ENCODE data around the gene NEK6. TPM values are rescaled to one million over a fixed set of nuclear protein-coding genes. Genes with fewer than 3 reads are reported as not detected.

The NEK6 gene
- total and polyA plus RNA-seq, 2 of the 8 experiments (the other 6 are each of a cell fraction or from before 2014, with no cell fraction given): 17.7 to 19.7 TPM

- DNase-seq (ENCODE audit: low read depth in 1 of 2, low spot score in 2 of 2): no peak
- no peak overlapping the region for H2BK12ac ChIP-seq (ENCODE audit: low read depth, low read length)
- no peak overlapping the region for H3K4ac ChIP-seq (replicated peaks; ENCODE audit: insufficient read length, low read depth, low read length)
- H2AK5ac ChIP-seq (ENCODE audit: low read depth, low read length): no peak overlapping the region
- 85% methylated on average over 12 of the region's 12 CpGs; no CpG with 5 or more reads in 1 of the 2 experiments for WGBS, 2 experiments (ENCODE audit: extremely low coverage in 1 of 2, insufficient coverage in 1 of 2, insufficient read length in 1 of 2, insufficient replicate concordance in 2 of 2, low coverage in 1 of 2, low lambda C conversion rate in 2 of 2, missing lambda C conversion rate in 1 of 2)
- no peaks in the 10 kb centered on the region for H3K79me2 ChIP-seq (ENCODE audit: control insufficient read depth in 1 of 2, insufficient read depth in 2 of 2, low read length in 2 of 2)
- H3K27ac ChIP-seq (ENCODE audit: low read depth, low read length): no peak overlapping the region
- H2BK5ac ChIP-seq (ENCODE audit: low read depth, low read length): no peak overlapping the region
- H4K20me1 ChIP-seq (replicated peaks in 1 of 2; ENCODE audit: control insufficient read depth in 1 of 2, insufficient read depth in 2 of 2, low read length in 2 of 2): peaks cover 0 to 2% of the 10 kb centered on the region in 2 experiments
- FAIRE-seq: no peak
- no peak overlapping the region for H3K4me3 ChIP-seq (ENCODE audit: extremely low read depth in 1 of 4, insufficient read depth in 2 of 4, low read depth in 3 of 4, low read length in 4 of 4)
- H4K91ac ChIP-seq (replicated peaks; ENCODE audit: insufficient read length, low read length): no peak overlapping the region
- peaks cover 0 to 1% (median 0%) of the 10 kb centered on the region in 4 experiments; a peak in 1 of 7 replicates for H3K4me1 ChIP-seq (replicated peaks in 1 of 4; ENCODE audit: control insufficient read depth in 3 of 4, insufficient read depth in 4 of 4, low read length in 3 of 4)
- H2BK20ac ChIP-seq (ENCODE audit: low read length): no peak overlapping the region
- no peak overlapping the region for H3K56ac ChIP-seq (replicated peaks; ENCODE audit: insufficient read length, low read depth, low read length)
- ChIA-PET POLR2A (ENCODE audit: partially characterized antibody) (no interaction called here), CTCF (ENCODE audit: partially characterized antibody) (interaction anchor here (0.9 to 5.8 kb wide), 15 partner anchors 9 to 281 kb away, joined by 3 to 31 read pairs (median 4); no protein-coding TSS in a partner anchor)
- H2BK120ac ChIP-seq (replicated peaks; ENCODE audit: low read depth, low read length): no peak overlapping the region
- H3K27me3 ChIP-seq (replicated peaks in 1 of 4; ENCODE audit: control insufficient read depth in 3 of 4, extremely low read depth in 1 of 4, insufficient read depth in 3 of 4, low read length in 3 of 4): no peaks in the 10 kb centered on the region
- no peak overlapping the region for H3K4me2 ChIP-seq (ENCODE audit: insufficient read depth in 1 of 2, low read depth in 2 of 2, low read length in 2 of 2)
- 0 out of 2 replicates have a peak, but pooled peaks cover 2% of the 10 kb centered on the region for H3K79me1 ChIP-seq (ENCODE audit: low read depth, low read length)
- H3K36me3 ChIP-seq (ENCODE audit: control insufficient read depth in 2 of 4, insufficient read depth in 4 of 4, low read length in 3 of 4): no peaks in the 10 kb centered on the region
- no peak overlapping the region for H3K9ac ChIP-seq (replicated peaks in 1 of 4; ENCODE audit: extremely low read depth in 1 of 4, low read depth in 3 of 4, low read length in 3 of 4)
- no peaks in the 10 kb centered on the region for H3K9me3 ChIP-seq (ENCODE audit: insufficient read depth in 2 of 2, low read depth in 1 of 2, low read length in 1 of 2)
- no peak overlapping the region for H3K18ac ChIP-seq (ENCODE audit: extremely low read depth, low read length)
- H4K8ac ChIP-seq (ENCODE audit: extremely low read depth, insufficient read depth, low read length): no peak overlapping the region; the same call in 1 of the 2 replicates
- no peak overlapping the region for H3K23ac ChIP-seq (ENCODE audit: insufficient read length)
- H3K14ac ChIP-seq (ENCODE audit: insufficient read length): no peak overlapping the region
- H3K23me2 ChIP-seq (ENCODE audit: low read depth, low read length): no peaks in the 10 kb centered on the region
- H4K5ac ChIP-seq (ENCODE audit: insufficient read length, low read depth, low read length): no peak overlapping the region
- no peak overlapping the region for H2AFZ ChIP-seq (ENCODE audit: low read length)
- no peak overlapping the region for H2BK15ac ChIP-seq (ENCODE audit: low read length)
Observed at GRCh38 chr9:124321416-124321815, 63.7 kb downstream of the NEK6 start.

Data from H1 (cell line).